OCI-M1 (cell line): ENCODE measurements around the gene USH1C.

ENCODE experiments used
- DNase-seq: peaks from one replicate; lab custom pipeline; 2025; lab: John Stamatoyannopoulos, UW

USH1C gene

DNA sequence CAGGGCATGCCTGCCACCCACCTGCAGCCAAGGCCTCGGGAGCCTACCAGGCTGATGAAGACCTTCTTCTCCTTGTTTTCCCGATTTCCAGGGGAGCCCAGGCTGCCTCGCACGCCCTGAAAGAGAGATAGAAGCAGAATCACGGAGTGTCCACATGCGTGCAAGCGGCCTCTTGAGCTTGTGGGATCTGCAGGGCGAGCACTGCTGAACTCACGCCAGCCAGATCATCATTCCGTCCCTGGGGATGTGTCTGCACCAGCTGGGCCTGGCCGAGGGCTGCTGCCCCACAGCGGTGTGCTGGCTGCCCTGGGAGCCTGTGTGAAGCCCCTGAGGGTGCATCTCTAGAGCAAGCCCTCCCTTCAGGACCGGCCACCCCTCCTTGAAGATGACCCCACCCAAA, 17.9 kb downstream of the USH1C start:
- DNase-seq, result no peak

DNA sequence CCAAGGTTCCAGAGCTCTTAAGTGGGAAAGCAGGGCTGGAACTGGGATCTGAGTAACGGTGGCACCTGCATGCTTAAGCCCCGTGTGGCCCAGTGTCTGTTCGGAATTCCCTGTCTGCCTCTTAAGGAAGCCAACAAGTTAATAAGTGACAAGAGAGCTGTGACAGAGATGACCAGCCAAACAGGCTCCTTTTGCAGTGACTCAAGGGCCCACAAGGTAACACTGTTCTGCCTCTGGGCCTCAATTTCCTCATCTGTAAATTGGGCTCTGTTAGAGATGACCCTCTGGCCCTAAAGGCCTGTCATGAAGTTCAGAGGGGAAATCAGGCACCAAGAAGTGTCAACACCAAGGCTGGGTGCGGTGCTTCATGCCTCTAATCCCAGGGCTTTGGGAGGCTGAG, 18.6 kb downstream of the USH1C start:
- DNase-seq, result no peak

DNA sequence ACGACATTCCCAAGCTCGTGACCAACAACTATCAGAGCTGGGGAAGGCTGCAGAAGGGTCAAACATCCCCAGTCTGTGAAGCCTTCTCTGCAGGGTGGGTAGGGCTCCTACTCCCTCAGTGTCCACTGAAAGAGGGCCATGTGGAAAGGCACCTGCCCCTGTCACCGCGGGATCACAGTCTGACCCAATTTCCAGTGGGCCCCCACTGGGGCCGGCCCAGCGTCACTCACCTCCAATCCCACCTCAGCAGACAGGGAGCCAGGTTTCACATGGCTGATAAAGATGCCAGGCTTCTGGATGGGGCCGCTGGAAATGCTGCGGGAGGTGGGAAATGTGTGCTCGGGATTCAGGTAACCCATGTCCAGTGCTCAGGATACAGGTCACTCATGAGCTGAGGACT, 20.0 kb downstream of the USH1C start:
- no peak for DNase-seq

DNA sequence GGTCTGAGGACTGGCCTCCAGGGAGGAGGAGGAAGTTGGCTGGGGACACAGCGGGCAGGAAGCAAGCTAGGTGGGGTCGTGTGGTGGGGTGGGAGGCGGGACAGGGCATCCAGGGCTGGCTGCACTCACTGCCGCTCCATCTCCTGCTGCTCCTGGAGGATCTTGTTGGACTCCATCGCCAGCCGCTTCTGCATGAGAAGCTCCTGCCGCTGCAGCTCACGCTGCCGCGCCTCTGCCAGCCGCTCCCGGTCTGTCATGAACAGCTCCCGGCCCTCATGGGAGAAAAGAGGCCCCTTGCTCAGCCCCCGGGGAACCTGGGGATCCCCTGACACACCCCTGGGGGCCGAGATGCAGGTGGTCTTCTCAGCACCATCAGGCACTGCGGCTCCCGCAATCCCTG, 21.6 kb downstream of the USH1C start:
- DNase-seq, result no peak

DNA sequence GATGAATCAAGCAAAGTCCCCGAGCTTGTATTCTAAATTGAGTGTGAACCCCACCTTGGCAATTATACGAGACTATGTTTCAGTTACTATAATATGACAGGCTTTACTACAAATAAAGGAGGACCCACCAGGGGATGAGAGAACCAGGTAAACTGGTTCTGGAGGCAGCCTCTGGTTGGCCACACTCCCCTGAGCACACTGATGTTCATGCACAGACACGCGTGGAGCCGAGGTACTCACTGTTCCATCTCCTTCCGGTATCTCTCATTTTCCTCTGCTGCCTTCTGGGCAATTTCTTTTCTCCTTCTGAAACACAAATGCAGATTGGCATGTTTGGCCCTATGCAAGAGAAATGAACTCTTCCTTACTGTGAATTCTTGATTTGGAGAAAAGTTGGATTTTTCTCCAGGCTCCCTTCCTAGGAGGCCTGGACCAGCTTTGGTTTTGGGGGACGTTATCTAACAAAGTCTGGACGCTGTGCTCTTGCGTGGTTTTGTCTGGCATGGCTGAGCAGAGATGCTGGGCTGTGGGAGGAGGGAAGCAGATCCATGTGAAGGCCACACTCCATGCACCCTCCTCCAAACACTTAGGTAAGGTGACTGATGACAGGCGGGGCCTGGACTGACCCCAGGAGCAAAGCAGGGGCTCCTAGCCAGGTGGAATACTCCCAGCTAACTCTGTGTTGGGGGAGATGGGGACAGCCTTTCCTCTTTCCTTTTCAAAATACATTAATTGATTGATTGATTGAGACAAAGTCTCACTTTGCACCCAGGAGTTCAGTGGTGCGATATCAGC, 22.9 kb downstream of the USH1C start:
- no peak for DNase-seq

DNA sequence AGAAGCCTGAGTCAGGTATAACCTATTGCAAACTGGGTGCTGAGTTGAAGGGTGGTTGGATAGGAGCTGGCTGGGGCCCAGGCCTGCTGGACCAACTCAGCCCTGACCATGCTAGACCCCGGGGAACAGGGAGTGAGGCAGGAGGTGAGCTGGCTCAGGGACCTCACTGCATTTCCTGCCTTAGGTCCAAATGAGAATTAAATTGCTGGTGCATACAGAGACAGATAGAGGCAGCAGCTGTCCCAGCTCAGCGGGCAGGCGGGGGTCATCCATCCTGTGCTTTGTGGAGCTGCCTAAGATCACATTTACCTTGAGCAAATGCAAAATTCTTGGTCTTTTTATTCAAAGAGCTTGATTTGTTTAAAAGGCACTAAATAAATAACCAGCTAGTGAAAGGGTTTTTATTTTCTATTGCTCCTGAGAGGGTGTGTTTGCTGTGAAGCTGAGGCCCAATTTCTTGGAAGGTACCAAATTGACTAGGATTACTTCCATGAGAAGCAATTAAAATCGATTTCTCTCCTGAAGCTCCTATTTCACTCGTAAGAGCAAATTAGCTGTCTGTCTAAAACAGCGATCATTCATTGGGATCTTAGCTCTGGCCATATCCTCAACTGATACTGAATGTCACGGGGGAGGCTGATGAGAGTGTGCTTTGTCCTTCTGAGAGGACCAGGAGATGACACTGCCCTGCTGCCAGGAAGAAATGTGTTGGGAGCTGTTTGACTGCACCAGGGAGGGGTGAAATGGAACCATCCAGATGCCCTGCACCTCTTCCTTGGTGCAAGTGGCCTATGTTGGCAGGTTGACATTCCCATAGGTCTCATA, 24.9 kb downstream of the USH1C start:
- no peak for DNase-seq

DNA sequence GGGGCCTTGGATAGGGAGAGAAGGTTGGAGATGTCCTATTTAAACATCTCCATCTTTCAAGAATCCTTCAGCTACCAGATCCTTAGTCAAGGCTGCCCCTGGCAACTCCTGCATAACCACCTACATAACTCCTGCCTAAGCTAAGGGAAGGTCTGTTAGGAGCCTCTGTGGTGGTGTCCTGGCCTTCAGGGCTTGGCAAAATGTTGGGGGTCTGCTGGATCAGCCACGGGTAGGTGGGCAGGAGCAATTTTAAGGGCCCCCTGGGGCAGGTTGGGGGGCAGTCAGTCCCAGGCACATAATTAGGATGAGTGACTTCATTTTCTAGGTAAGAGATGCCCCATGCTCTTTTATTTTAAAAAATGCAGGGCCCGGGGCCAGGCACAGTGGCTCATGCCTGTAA, 25.9 kb downstream of the USH1C start:
- DNase-seq, result no peak

DNA sequence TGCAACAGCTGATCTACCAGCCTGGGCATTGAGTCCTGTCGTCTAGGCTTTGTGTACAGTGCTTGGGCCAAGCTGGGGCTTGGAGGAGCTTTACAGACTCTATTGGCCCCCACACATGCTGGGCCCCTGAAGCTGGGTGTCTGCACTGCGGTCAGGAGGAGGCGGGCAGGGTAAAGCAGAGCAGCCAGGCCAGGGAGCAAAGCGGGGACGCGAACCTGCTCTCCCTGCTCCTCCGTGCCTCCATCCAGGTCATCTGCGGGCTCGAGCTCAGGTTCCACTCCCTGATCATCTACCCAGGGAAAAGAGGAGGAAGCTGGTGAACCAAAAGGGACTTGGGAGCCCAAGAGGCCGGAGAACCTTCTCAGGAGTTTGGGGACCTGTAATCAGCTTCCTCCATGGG, 27.0 kb downstream of the USH1C start:
- no peak for DNase-seq

DNA sequence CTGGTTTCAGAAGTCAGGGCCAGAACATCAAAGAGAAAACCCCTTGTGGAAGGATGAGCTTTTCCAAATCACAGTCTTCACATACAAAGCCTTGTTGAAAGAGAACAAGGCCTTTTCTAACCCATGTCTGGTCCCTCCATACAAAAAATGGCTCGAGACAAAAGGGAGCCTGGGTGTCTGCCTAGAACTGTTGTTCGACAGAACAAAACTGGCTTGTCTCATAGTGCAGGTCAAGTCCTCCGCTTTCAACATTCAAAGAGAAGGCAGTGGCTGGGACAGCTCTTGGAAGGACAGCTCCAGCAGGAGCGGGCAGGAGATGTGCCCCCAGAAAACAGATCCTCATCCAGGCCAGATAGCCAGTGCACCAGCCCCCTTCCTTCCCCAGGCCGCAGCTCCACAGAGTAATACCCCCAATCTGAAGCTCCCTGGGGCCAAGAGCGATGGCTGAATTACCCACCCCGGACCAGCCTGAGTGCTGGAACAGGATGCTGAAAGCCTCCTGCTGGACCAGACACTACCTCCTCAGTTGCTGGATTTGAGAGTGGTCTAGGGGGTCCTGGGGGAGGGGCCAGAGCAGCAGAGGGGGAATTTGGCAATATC, 27.6 kb downstream of the USH1C start:
- DNase-seq, result no peak

DNA sequence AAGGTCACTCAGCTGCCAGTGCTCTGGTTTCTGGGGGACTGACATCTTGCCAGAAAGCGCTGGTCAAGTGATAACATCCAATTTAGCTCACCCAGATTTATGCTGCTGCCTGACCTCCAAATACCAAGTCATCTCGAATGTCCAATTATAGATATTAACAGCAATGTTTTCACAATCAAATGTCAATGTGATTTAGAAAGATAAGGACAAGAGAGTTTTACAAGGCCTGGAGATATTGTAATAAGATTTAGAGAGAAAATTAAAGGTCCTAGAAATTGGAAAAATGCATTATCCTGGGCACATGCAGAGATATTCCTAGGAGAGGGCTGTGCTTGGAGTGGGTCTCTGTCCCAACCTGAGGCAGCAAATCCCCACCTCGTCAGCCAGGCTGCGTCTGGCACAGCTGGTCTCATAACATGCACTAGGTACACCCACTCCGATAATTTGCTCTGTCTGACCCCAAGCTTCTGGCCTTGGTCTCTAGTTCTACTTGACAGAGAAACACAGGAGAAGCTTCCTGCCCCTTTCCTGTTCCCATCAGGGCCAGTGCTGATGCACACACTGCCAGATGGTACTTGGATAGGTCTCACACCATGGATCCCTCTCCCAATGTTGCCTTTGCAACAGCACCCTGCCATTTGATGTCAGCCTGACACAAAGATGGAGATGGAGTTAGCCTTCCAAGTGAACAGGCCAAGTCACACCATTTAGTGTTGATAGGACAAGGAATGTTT, 28.6 kb downstream of the USH1C start:
- DNase-seq, result no peak

DNA sequence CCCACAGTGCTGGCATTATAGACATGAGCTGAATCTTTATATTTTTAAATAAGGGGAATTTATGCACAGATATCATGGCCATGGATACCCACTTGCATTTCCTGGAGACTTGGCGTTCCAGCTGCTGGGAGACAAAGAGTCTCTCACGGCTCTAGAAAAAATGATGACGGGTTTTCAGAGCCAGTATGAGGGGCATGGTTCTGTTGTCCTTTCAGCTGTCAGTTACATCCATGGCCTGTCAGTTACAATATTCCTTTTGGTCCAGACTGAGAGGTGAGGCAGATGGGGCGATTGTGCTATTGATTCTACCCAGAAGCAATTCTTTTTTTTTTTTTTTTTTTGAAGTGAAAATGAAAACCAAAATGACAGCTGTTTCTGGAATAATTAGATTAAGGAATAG, 29.7 kb downstream of the USH1C start:
- DNase-seq, result no peak

DNA sequence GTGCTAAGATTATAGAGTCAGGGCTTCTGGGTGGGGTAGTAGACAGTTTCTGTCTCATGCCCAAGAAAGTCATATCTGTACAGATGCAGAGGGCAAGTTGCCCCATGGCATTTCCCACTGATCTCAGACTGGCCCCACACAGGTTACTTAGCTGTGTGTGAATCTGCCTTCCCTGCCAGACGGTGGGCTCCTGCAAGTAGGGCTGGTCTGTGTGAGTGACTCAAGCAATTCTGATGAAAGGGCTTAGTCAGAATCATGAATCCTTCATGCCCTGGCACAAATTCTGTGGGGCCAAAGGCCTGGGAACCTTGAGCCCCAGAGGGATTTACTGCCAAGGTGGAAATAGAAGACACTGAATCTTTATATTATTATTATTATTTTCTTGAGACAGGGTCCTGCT, 30.4 kb downstream of the USH1C start:
- DNase-seq, result no peak

DNA sequence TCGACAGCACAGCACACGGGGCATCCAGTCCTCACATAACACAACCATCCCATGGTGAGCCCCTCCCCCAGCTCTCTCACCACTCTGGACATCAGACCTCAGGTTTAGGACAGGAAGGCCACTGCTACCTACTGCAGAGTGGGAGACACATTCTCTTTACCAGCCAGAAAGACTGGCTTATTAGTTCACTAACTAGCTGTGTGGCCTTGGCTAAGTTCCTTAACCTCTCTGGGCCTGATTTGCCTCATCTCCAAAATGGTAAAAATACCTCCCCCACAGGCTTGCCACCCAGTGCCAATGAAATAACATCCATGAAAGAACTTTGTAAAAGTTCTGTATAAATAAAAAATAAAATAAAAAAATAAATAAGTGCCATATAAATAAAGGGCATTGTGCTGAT, 32.1 kb downstream of the USH1C start:
- no peak for DNase-seq

DNA sequence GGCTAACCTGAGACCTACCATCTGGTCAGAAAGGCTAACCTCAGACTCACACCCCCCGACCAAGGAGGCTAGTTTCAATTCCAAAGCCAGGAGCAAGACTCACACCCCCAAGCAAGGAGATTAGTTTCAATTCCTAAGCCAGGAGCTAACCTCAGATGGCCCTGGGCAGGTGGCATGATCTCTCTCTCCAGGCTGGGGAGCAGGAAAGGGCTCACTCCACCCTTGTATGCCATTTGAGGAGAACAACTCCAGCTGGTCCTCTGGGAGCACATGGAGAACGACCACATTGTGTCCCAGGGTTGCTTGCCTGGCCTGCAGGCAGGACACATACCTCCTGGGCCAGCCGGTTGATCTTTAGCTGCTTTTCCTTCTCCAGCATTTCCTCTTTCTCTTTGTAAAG, 32.6 kb downstream of the USH1C start:
- no peak for DNase-seq

DNA sequence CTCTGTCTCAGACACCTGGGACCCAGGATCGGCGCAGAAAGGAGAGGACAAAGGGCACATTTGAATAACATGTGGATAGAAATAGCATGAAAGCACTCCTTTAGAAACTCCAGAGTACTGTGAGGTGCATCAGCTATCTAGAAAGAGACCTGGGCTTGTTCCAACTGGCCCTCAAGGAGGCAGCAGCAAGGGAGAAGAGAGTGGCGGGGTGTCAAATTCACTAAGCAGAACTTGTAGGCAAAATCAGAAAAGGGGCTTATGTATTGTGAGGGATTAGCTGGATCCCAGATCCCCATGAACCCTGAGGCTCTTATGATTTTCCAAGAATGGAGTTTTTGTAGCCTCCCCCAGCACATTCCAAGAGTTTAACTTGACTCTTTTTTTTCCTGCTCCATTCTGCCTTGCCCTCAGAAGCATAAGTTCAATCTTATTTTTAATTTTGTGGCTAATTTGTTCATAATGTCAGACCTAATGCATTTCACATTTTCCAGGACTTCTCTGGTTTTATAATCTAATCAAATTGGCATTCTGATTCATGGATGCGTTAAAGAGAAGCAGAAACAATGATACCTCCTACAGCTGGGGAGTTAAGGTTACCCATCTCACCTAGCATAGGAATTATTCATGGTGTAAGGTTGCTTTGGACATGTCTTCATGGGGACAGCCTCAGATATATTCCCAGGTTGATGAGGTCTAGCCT, 33.6 kb downstream of the USH1C start:
- DNase-seq, result no peak

DNA sequence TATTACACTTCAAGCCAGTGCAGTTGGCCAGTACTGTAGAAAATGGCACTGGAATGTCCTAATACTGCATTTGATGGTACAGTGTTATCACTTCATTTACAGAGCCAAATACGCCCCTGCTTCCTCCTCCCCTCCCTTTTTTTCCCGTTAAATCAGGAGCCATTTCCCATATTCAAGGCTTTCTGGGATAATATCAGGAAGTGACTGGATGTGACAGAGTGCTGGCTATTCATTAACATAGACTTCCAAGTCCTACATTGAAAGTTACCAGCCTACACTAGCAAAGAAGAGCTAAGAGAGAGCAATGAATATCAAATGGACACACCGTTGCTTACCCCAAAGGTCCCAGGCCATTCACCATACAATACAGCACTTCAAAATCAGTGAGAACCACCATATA, 35.4 kb downstream of the USH1C start:
- DNase-seq, result no peak

DNA sequence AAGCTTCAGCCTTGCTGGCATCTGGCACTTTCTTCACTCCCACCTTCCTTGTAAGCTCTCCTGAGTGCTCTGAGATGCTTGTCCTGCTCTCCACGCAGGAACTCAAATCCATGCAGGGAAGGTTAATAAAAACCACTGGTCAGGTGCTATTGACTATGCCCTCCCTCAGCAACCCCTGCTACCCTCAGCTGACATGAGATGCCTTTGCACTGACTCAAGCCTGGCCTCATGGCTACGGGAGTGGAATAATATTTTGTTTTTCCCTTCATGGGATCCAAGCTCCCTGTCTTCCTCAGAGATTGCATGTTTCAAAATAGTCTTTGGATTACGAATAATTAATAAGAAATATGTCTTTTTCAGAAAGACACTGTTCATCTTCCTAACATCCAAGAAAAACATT, 35.9 kb downstream of the USH1C start:
- DNase-seq, result no peak

DNA sequence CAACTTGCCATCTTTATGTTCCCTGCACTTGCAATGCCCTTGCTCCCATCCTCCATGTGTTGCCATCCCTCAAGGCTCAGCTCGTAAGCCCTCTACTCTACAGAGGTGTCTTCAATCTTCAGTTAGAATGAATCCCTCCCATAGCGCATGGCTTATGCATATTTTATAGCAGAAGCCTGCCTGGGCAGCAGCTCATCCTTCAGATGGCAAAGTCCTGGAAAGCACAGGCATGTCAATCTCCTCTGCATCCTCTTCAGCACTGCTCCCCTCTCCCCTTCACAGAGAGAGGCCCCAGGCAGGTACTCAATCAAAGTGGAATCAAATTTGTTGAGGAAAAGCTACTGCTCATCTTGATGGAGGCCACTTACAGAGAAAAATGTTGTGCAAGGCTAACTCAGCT, 36.4 kb downstream of the USH1C start:
- no peak for DNase-seq

DNA sequence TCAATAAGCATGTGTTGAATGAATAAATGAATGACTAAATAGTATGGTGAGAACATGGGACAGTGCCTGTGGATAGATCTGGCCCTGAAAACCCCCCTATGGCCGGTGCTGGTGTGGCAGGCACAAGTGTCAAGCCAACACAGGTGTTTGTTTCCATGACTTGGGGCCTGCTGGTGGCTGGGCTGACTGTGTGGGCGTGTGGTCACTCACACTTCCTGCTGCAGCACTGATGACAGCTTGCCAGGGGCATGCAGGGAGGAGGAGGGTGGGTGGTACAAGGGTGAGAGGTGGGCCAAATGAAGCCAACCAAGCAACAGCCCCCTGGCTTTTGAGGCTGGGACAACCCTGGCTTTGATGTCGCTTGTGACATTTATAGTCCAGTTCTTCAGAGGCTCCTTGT, 37.3 kb downstream of the USH1C start:
- DNase-seq, result no peak

DNA sequence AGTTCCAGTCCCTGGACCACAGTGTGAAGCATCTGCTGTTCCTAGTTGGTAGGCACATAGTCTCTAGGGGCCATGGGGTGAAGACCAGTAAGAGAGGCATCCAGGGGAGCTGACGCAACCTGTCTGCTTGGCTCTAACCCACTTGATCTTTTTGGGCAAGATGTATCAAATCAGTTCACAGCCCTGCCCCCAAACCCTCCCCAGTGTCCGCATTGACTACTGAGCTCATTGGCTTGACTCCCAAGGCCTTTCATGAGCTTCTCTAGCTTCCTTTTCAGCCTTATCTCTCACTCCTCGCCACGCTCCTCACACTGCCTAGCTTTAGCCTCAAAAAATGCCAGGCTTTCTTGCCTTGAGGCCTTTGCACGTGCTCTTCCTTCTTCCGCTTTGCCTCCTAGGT, 37.9 kb downstream of the USH1C start:
- no peak for DNase-seq

DNA sequence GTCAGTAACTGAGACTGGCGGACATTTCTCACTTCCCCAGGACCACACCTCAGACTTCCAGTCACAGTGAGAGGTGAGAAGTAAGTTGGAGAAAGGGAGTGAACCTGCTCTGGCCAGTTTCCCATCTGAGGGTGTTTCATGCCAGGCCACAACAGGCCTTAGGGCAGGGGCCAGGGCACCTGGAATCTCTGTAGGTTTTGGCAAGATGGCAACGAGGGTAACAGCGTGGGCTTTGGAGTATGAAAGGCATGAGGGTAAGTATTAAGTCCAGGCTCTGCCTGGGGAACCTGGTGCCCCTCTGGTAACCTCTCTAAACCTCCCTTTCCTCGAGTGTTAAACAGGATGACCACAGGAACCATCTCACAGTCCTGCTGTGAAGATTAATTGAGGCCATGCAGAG, 39.1 kb downstream of the USH1C start:
- DNase-seq, result no peak
